CD4-positive, CD25-positive, alpha-beta regulatory T cell (primary cell): ENCODE results near the gene KIF13A. TPM values are rescaled to one million over a fixed set of nuclear protein-coding genes. Genes with fewer than 3 reads are reported as not detected.

Experiments
- ATAC-seq, 2 donors: fragments of 150-1000 bp; cut with Tn5 transposase; one replicate each; pipeline ENCODE4 v1.10.0; 2021; ENCODE audit warnings: low read depth in 2 of 2, moderate number of reproducible peaks in 2 of 2, moderate library complexity in 1 of 2
- DNase-seq, 3 donors: peaks; one replicate each; pipeline versions ENCODE4 v3.0.0 to v3.0.0-alpha.2; 2012 to 2022; ENCODE audit warnings: mixed read lengths in 1 of 3
- H3K27ac ChIP-seq: one replicate; pipeline ENCODE4 v1.7.0; 2013; ENCODE audit warnings: mild to moderate bottlenecking, low read length; ENCODE audit not compliant: insufficient read depth, poor library complexity, severe bottlenecking
- H3K27me3 ChIP-seq: one replicate; pipeline ENCODE4 v1.7.0; 2013; ENCODE audit warnings: low read length; ENCODE audit not compliant: control insufficient read depth, insufficient read depth
- H3K36me3 ChIP-seq: one replicate; pipeline ENCODE4 v1.7.0; 2013; ENCODE audit warnings: mild to moderate bottlenecking, low read length, moderate library complexity; ENCODE audit not compliant: control insufficient read depth, insufficient read depth
- H3K4me1 ChIP-seq: 2 replicates; pipeline ENCODE4 v1.7.0; 2013; ENCODE audit warnings: mild to moderate bottlenecking, low read length; ENCODE audit not compliant: insufficient read depth, control insufficient read depth, poor library complexity, severe bottlenecking
- H3K4me3 ChIP-seq: one replicate; pipeline ENCODE4 v1.7.0; 2013; ENCODE audit warnings: low read depth, mild to moderate bottlenecking, low read length, moderate library complexity
- H3K9me3 ChIP-seq, 2 experiments: 1 replicate in 1 of 2; 2 replicates in 1 of 2; pipeline ENCODE4 v1.7.0; 2013; ENCODE audit warnings: low read length in 2 of 2, mild to moderate bottlenecking in 1 of 2, moderate library complexity in 1 of 2; ENCODE audit not compliant: control insufficient read depth in 2 of 2
- H3K27ac Mint-ChIP-seq, 3 donors: one replicate each; pipeline ENCODE4 v1.8.0; 2020 to 2022; ENCODE audit warnings: mild to moderate bottlenecking in 3 of 3, mixed read lengths in 3 of 3, moderate library complexity in 2 of 3
- H3K27me3 Mint-ChIP-seq: one replicate; pipeline ENCODE4 v1.8.0; 2022; ENCODE audit warnings: mild to moderate bottlenecking, mixed read lengths
- H3K36me3 Mint-ChIP-seq: one replicate; pipeline ENCODE4 v1.8.0; 2020; ENCODE audit warnings: mixed read lengths
- H3K4me1 Mint-ChIP-seq, 4 donors: one replicate each; pipeline ENCODE4 v1.8.0; 2020 to 2022; ENCODE audit warnings: mixed read lengths in 4 of 4, mild to moderate bottlenecking in 1 of 4
- H3K4me3 Mint-ChIP-seq, 4 donors: one replicate each; pipeline ENCODE4 v1.8.0; 2020 to 2022; ENCODE audit warnings: mild to moderate bottlenecking in 4 of 4, mixed read lengths in 4 of 4, moderate library complexity in 3 of 4
- H3K9me3 Mint-ChIP-seq, 7 donors: one replicate each; pipeline ENCODE4 v1.8.0; 2020 to 2022; ENCODE audit warnings: mixed read lengths in 7 of 7, mild to moderate bottlenecking in 3 of 7, moderate library complexity in 2 of 7
- polyA plus RNA-seq, 4 donors: library from polyadenylated mRNA; unstranded; fragments of 300-500 nt; fragmentation: Illumina TruSeq; gene quantifications; one replicate each; pipeline ENCODE4 v1.2.3, GENCODE V29; 2021
- total RNA-seq: library from RNA; stranded (reverse); gene quantifications from one replicate; pipeline ENCODE4 v1.2.3, GENCODE V29; 2022

Gene KIF13A
- total and polyA plus RNA-seq, 5 donors from 2014 or later, result 0.49 TPM; not detected in 4

DNA sequence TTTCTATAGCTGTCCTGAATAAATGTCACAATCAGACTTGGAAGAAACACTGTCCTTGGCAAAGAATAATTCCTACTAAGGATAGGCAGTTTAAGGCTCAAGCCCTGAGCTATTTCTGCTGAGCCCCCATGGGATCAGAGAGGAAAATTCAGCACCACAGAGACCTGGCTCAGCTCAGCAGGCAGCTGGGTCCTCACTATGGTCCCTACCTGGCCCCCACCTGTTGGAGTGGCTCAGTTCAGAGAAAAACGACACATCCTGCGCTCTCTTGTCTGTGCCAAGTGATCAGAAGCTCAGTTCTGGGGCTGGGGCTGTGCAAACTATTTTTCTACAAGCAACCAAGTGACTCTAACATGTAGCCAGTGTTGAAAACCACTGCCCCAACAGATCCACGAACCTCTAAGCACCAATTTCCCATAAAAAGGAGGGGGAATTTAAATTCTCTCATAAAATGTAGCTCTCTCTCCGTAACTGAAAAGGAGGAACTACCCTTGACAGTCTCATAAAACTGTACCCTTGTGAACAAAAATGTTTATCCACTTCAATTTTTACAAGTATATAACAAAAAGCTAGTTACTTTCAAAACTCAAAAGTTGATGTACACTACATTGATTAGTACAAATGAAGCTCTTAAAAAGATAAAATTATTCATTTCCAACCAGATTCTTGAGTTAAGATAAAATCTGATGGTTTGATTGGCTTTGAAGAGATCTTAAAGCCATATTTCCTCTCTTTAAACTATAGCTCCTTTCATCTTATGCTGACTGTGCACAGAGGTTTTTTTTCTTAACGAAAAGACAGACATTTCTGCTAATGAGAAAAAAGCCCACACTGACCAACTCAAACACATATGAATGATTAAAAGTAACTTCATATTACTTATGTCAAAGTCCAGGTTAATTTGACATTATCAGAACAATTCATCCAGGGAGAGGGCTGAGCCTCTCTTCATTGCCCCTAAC, 52.0 kb downstream of the KIF13A start:
- DNase-seq (no peak), ATAC-seq (no peak)
- H3K27ac ChIP-seq, result no peak overlapping the region
- H3K4me3 Mint-ChIP-seq, result no peak overlapping the region
- H3K4me1 ChIP-seq, result no peaks in the 10 kb centered on the region
- H3K4me1 Mint-ChIP-seq, result no peaks in the 10 kb centered on the region
- peaks cover 8% of the 10 kb centered on the region for H3K27me3 Mint-ChIP-seq
- H3K27me3 ChIP-seq, result no peaks in the 10 kb centered on the region
- no peaks in the 10 kb centered on the region for H3K36me3 ChIP-seq
- no peak overlapping the region for H3K27ac Mint-ChIP-seq
- no peaks in the 10 kb centered on the region for H3K36me3 Mint-ChIP-seq
- H3K9me3 Mint-ChIP-seq, result peaks cover 0 to 6% (median 0%) of the 10 kb centered on the region in 7 donors
- no peak overlapping the region for H3K4me3 ChIP-seq
- H3K9me3 ChIP-seq, result no peaks in the 10 kb centered on the region

DNA sequence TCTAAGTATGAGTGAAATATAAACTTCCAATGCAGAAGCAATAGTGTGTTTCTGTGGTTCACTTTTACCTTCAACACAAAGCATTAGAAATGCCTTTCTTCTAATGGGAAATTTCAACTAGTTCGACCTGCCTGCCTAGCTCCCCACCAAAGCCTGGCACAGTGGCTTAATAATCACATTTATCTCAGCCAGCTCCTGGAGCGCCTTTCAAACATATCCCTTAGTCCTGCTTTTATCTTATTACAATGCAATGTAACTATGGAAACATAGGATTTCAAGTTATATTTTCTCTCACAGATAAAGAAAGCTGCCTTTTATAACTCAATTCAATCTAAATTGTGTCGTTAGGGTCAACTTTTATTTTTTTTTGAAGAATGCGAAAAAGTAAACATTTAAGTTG, 53.7 kb downstream of the KIF13A start:
- Mint-ChIP-seq H3K36me3 (no peaks in the 10 kb centered on the region), H3K9me3 (peaks cover 0 to 2% (median 0%) of the 10 kb centered on the region in 7 donors)
- H3K27me3 ChIP-seq, result no peaks in the 10 kb centered on the region

DNA sequence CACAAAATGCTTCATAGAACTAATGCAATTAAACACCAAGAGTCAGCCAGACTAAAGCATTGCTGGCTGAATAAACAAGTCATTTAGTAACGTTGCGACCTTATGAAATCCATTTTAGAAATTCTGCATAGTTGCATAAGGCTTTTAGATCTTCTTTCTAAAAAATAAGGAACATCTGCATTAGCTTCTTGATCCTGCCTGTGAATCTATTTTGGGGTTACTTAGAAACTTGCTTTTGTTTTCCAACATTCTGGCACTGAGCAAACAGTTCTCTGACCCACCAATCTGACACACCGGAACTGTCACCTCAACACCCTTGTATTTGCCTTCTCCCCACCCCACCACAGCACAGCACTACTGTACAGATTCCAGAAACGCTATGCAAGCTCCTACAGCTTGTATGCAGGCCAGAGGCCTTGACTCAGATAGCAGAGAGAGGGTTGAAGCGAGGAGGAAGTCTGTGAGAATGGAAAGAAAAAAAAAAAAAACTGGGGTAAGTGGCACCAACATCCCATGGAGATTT, 55.0 kb downstream of the KIF13A start:
- peaks cover 8% of the 10 kb centered on the region for H3K27me3 Mint-ChIP-seq
- no peak overlapping the region for H3K4me3 Mint-ChIP-seq
- H3K36me3 ChIP-seq, result no peaks in the 10 kb centered on the region

More for the DNA sequence above, 53.7 kb downstream of the KIF13A start:
- no peak overlapping the region for H3K27ac Mint-ChIP-seq
- H3K4me1 Mint-ChIP-seq, result no peaks in the 10 kb centered on the region
- H3K9me3 ChIP-seq, result no peaks in the 10 kb centered on the region
- peaks cover 8% of the 10 kb centered on the region for H3K27me3 Mint-ChIP-seq
- no peak overlapping the region for H3K27ac ChIP-seq
- no peaks in the 10 kb centered on the region for H3K36me3 ChIP-seq
- H3K4me3 ChIP-seq, result no peak overlapping the region
- no peak overlapping the region for H3K4me3 Mint-ChIP-seq
- ATAC-seq, result no peak
- no peaks in the 10 kb centered on the region for H3K4me1 ChIP-seq
- no peak for DNase-seq

DNA sequence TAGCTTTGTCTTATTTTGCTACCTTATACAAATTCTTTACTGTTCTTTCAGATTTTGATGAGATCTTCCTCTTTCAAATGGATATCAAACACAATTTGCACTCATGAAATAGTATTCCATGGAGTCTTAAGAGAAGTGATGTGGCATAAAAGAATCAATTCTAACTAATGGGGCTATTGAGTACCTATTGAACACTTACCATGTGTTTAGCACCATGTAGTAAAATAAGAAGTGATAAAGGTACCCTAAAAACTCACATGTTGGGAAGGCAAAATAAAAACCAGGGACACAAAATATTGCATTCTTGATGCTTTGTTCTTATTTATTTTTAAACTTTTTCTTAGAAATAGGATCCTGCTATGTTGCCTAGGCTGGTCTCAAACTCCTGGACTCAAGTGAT, 56.2 kb downstream of the KIF13A start:
- Histone ChIP-seq H3K9me3 (no peaks in the 10 kb centered on the region), H3K36me3 (no peaks in the 10 kb centered on the region), H3K27ac (no peak overlapping the region), H3K4me1 (no peaks in the 10 kb centered on the region), H3K27me3 (no peaks in the 10 kb centered on the region), H3K4me3 (no peak overlapping the region)
- Mint-ChIP-seq H3K36me3 (no peaks in the 10 kb centered on the region), H3K27me3 (peaks cover 8% of the 10 kb centered on the region), H3K4me3 (no peak overlapping the region), H3K27ac (no peak overlapping the region), H3K9me3 (no peaks in the 10 kb centered on the region), H3K4me1 (no peaks in the 10 kb centered on the region)
- ATAC-seq (no peak), DNase-seq (no peak)

More for the DNA sequence above, 55.0 kb downstream of the KIF13A start:
- Mint-ChIP-seq H3K9me3 (no peaks in the 10 kb centered on the region), H3K36me3 (no peaks in the 10 kb centered on the region), H3K4me1 (no peaks in the 10 kb centered on the region), H3K27ac (no peak overlapping the region)
- no peaks in the 10 kb centered on the region for H3K4me1 ChIP-seq
- no peaks in the 10 kb centered on the region for H3K27me3 ChIP-seq
- no peak overlapping the region for H3K4me3 ChIP-seq
- no peaks in the 10 kb centered on the region for H3K9me3 ChIP-seq
- DNase-seq (no peak), ATAC-seq (no peak)
- H3K27ac ChIP-seq, result no peak overlapping the region

DNA sequence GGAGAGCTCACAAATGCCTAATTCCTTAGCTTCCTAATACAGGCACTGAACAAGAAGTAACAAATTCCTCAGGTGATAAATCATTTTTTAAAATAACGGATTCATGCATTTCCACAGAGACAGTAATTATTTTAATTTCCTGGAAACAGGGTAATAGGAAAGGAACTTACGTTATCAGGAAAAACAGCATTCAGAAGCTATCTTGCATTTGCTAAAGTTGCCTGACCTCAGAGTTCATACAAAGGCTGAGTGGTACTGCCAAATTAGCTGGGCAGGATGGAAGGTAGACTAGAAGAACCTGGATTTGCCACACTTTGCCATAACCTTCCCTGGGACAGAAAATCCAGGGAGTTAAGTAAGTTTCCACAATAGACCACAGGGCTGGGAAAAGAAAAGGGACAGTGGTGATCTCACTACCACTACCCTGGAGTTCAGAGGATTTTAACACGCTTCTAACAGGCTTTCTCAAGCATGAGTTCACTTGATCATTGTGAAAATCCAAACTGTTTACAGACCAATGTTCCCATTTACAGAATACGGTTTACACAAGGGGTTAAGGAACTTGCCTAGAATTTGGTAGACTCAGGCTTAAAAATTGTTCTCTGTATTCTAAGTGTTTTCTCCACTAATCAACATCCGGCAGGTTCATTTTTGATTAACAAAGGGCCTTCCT, 57.0 kb downstream of the KIF13A start:
- ATAC-seq (no peak), DNase-seq (no peak)
- no peak overlapping the region for H3K27ac ChIP-seq
- peaks cover 8% of the 10 kb centered on the region for H3K27me3 Mint-ChIP-seq
- no peaks in the 10 kb centered on the region for H3K4me1 ChIP-seq
- H3K4me3 ChIP-seq, result no peak overlapping the region
- no peaks in the 10 kb centered on the region for H3K36me3 Mint-ChIP-seq
- no peaks in the 10 kb centered on the region for H3K27me3 ChIP-seq
- no peaks in the 10 kb centered on the region for H3K9me3 Mint-ChIP-seq
- no peaks in the 10 kb centered on the region for H3K4me1 Mint-ChIP-seq
- no peaks in the 10 kb centered on the region for H3K9me3 ChIP-seq
- no peak overlapping the region for H3K27ac Mint-ChIP-seq
- H3K36me3 ChIP-seq, result no peaks in the 10 kb centered on the region
- H3K4me3 Mint-ChIP-seq, result no peak overlapping the region

DNA sequence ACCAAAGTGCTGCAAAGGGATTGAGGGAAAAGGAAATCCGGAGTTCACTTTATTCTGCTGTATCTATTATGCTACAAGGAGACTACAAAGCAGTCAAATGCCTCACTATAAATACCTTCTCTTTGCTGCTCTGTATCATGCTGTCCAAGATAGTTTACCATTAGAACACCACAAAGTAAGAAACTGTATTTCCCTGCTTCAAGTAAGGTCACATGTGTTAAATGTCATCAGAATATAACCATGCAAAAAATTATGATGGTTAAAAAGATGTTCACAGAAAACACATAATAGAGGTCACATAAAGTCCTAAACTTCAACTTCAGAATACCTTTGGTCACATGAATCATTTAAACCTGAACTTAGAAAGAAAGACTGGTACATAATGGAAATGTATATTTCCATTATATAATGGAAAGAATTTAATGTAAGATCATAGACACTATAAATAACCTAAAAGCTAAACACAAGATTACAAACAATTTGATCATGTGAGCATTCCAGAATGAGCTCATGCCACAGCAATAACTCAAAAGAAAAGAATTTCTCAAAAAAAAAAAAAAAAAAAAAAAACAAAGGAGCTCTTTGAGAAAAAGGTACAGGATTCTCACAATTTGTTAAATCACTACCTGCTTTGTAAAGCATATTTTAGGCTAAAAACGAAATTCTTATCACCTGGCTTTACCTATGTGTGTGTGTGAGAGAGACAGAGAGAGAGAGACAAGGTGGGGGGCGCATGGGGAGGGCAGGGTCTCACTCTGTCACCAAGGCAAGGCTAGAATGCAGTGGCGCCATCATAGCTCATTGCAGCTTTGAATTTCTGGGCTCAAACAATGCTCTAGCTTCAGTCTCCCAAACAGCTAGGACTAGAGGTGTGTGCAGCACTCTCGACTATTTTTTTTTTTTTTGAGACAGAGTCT, 58.7 kb downstream of the KIF13A start:
- H3K27me3 Mint-ChIP-seq, result peaks cover 8% of the 10 kb centered on the region

DNA sequence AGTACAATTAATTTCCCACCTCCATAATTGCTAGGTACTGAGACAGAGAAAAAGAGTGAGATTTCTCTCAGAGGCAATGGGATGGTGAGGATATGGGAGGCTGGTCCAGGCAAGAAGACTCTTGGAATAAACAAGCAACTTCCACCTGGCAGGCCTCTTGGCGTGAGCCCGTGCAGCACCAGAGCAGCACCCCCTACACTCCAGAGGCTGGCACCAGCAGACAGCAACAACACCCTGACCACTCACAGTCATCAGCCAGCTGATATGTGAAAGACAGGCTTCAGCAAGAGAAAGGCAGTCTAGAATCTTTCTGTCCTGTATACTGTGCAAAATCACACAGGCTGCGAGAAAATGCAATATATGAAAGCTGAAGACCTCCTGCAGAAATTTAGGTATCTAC, 59.7 kb downstream of the KIF13A start:
- H3K27me3 ChIP-seq, result no peaks in the 10 kb centered on the region
- Mint-ChIP-seq H3K27ac (no peak overlapping the region), H3K36me3 (no peaks in the 10 kb centered on the region), H3K4me1 (no peaks in the 10 kb centered on the region), H3K27me3 (peaks cover 8% of the 10 kb centered on the region), H3K4me3 (no peak overlapping the region), H3K9me3 (no peaks in the 10 kb centered on the region)
- DNase-seq (no peak), ATAC-seq (no peak)
- no peaks in the 10 kb centered on the region for H3K9me3 ChIP-seq
- no peaks in the 10 kb centered on the region for H3K36me3 ChIP-seq
- no peak overlapping the region for H3K27ac ChIP-seq
- no peak overlapping the region for H3K4me3 ChIP-seq
- no peaks in the 10 kb centered on the region for H3K4me1 ChIP-seq

More for the DNA sequence above, 58.7 kb downstream of the KIF13A start:
- Mint-ChIP-seq H3K4me3 (no peak overlapping the region), H3K36me3 (no peaks in the 10 kb centered on the region), H3K4me1 (no peaks in the 10 kb centered on the region), H3K27ac (peak overlapping the region in 1 of 3 donors; percentile 7), H3K9me3 (no peaks in the 10 kb centered on the region)
- no peak overlapping the region for H3K27ac ChIP-seq
- H3K4me3 ChIP-seq, result no peak overlapping the region
- H3K36me3 ChIP-seq, result no peaks in the 10 kb centered on the region
- no peaks in the 10 kb centered on the region for H3K9me3 ChIP-seq
- DNase-seq, result no peak
- H3K27me3 ChIP-seq, result no peaks in the 10 kb centered on the region
- no peak for ATAC-seq
- no peaks in the 10 kb centered on the region for H3K4me1 ChIP-seq
